Activated T-helper 2 cell treated with anti-CD3 and anti-CD28 coated beads, Interferon-gamma antibody, Interleukin-2, Interleukin-4, amounts not matched to agents 10 μg/mL and 5 μg/mL and 100 μg/mL, durations not matched to agents 14 hours and 24 hours and 36 hours (primary cell): ENCODE measurements around the gene THAP9. TPM values are rescaled to one million over a fixed set of nuclear protein-coding genes. Genes with fewer than 3 reads are reported as not detected.

Experiments
- DNase-seq: peaks from one replicate; pipeline ENCODE4 v3.0.0; 2021; ENCODE audit warnings: low spot score
- H3K27ac Mint-ChIP-seq: one replicate; pipeline ENCODE4 v1.8.0; 2021; ENCODE audit warnings: mixed read lengths
- H3K27me3 Mint-ChIP-seq: one replicate; pipeline ENCODE4 v1.8.0; 2021; ENCODE audit warnings: low read depth, mixed read lengths
- H3K36me3 Mint-ChIP-seq: one replicate; pipeline ENCODE4 v1.8.0; 2021; ENCODE audit warnings: low read depth, mixed read lengths
- H3K4me1 Mint-ChIP-seq: one replicate; pipeline ENCODE4 v1.8.0; 2021; ENCODE audit warnings: low read depth, mixed read lengths
- H3K4me3 Mint-ChIP-seq: one replicate; pipeline ENCODE4 v1.8.0; 2021; ENCODE audit warnings: low read depth, mild to moderate bottlenecking, moderate library complexity, mixed read lengths
- H3K9me3 Mint-ChIP-seq: one replicate; pipeline ENCODE4 v1.8.0; 2021; ENCODE audit warnings: mixed read lengths
- intact Hi-C: fragments of 100-400 bp; cut with micrococcal nuclease; formaldehyde crosslinking; loops from one replicate; pipeline ENCODE4 v1.15.1; 2023
- total RNA-seq: library from RNA; stranded (reverse); gene quantifications from 2 replicates; pipeline ENCODE4 v1.2.3, GENCODE V29; 2022

The THAP9 gene
- total RNA-seq, 1 donor from 2014 or later, result 1.8 TPM

- Mint-ChIP-seq H3K4me3 (no peak overlapping the region), H3K9me3 (no peaks in the 10 kb centered on the region), H3K4me1 (peaks cover 10% of the 10 kb centered on the region), H3K27ac (no peak overlapping the region), H3K36me3 (peaks cover 51% of the 10 kb centered on the region), H3K27me3 (no peaks in the 10 kb centered on the region)
- DNase-seq, result no peak
- intact Hi-C loops, result no loop called here
Observed at GRCh38 chr4:82947498-82947897, 47.0 kb downstream of the THAP9 start.

GRCh38 chr4:82948647-82949204, 48.2 kb downstream of the THAP9 start:
- Mint-ChIP-seq H3K4me3 (no peak overlapping the region), H3K36me3 (peaks cover 53% of the 10 kb centered on the region), H3K27me3 (no peaks in the 10 kb centered on the region), H3K9me3 (no peaks in the 10 kb centered on the region), H3K4me1 (peaks cover 10% of the 10 kb centered on the region), H3K27ac (no peak overlapping the region)
- DNase-seq, result no peak
- intact Hi-C loops, result no loop called here

GRCh38 chr4:82951196-82951595, 50.7 kb downstream of the THAP9 start:
- peaks cover 53% of the 10 kb centered on the region for H3K36me3 Mint-ChIP-seq
- no peaks in the 10 kb centered on the region for H3K9me3 Mint-ChIP-seq
- no peak overlapping the region for H3K27ac Mint-ChIP-seq
- intact Hi-C loops, result no loop called here
- H3K27me3 Mint-ChIP-seq, result no peaks in the 10 kb centered on the region
- no peak for DNase-seq
- peaks cover 10% of the 10 kb centered on the region for H3K4me1 Mint-ChIP-seq
- H3K4me3 Mint-ChIP-seq, result no peak overlapping the region

- DNase-seq, result no peak
- Mint-ChIP-seq H3K4me1 (peaks cover 11% of the 10 kb centered on the region), H3K27me3 (no peaks in the 10 kb centered on the region), H3K4me3 (no peak overlapping the region), H3K27ac (no peak overlapping the region), H3K36me3 (peaks cover 50% of the 10 kb centered on the region), H3K9me3 (no peaks in the 10 kb centered on the region)
- intact Hi-C loops, result no loop called here
Observed at GRCh38 chr4:82954212-82954611, 53.7 kb downstream of the THAP9 start.

GRCh38 chr4:82957045-82957444, 56.5 kb downstream of the THAP9 start:
- H3K36me3 Mint-ChIP-seq, result peaks cover 56% of the 10 kb centered on the region
- intact Hi-C loops, result no loop called here
- no peak overlapping the region for H3K4me3 Mint-ChIP-seq
- no peaks in the 10 kb centered on the region for H3K27me3 Mint-ChIP-seq
- H3K4me1 Mint-ChIP-seq, result peaks cover 11% of the 10 kb centered on the region
- no peaks in the 10 kb centered on the region for H3K9me3 Mint-ChIP-seq
- DNase-seq, result no peak
- H3K27ac Mint-ChIP-seq, result peak overlapping the region; percentile 0

- no peak for DNase-seq
- peaks cover 74% of the 10 kb centered on the region for H3K36me3 Mint-ChIP-seq
- H3K9me3 Mint-ChIP-seq, result no peaks in the 10 kb centered on the region
- no peaks in the 10 kb centered on the region for H3K27me3 Mint-ChIP-seq
- H3K27ac Mint-ChIP-seq, result no peak overlapping the region
- intact Hi-C loops, result no loop called here
- H3K4me1 Mint-ChIP-seq, result peaks cover 3% of the 10 kb centered on the region
- H3K4me3 Mint-ChIP-seq, result no peak overlapping the region
Observed at GRCh38 chr4:82965763-82966162, 65.2 kb downstream of the THAP9 start.

- H3K9me3 Mint-ChIP-seq, result no peaks in the 10 kb centered on the region
- no peaks in the 10 kb centered on the region for H3K27me3 Mint-ChIP-seq
- intact Hi-C loops, result no loop called here
- peak overlapping the region; percentile 9 for H3K27ac Mint-ChIP-seq
- DNase-seq, result no peak
- H3K4me1 Mint-ChIP-seq, result peaks cover 6% of the 10 kb centered on the region
- H3K36me3 Mint-ChIP-seq, result peaks cover 73% of the 10 kb centered on the region
- H3K4me3 Mint-ChIP-seq, result no peak overlapping the region
Observed at GRCh38 chr4:82968972-82969371, 68.4 kb downstream of the THAP9 start.

- Mint-ChIP-seq H3K27ac (no peak overlapping the region), H3K4me1 (peaks cover 6% of the 10 kb centered on the region), H3K27me3 (no peaks in the 10 kb centered on the region), H3K4me3 (no peak overlapping the region), H3K9me3 (no peaks in the 10 kb centered on the region), H3K36me3 (peaks cover 71% of the 10 kb centered on the region)
- intact Hi-C loops, result no loop called here
- no peak for DNase-seq
Observed at GRCh38 chr4:82969414-82969813, 68.9 kb downstream of the THAP9 start.

Other genes starting within 250 kb of the THAP9 start
- gene SCD5, start 101.9 kb upstream of the THAP9 start, total RNA-seq, result 1.0 and 1.1 TPM in 2 replicates
- 138 and 142 TPM in 2 replicates for gene SEC31A, start 9.6 kb upstream of the THAP9 start, total RNA-seq
- gene LIN54, start 110.1 kb downstream of the THAP9 start, total RNA-seq, result 28.0 and 30.6 TPM in 2 replicates
- gene COPS4, start 134.4 kb downstream of the THAP9 start, total RNA-seq, result 33.7 and 35.2 TPM in 2 replicates
- 31.5 and 41.8 TPM in 2 replicates for gene PLAC8, start 214.0 kb downstream of the THAP9 start, total RNA-seq